Measurements from ENCODE around the gene BAZ2B.

The BAZ2B gene

GRCh38 chr2:159455330-159455918 lies 160.9 kb downstream of the BAZ2B start:
- H3K4me3 ChIP-seq (replicated peaks; ENCODE audit: low read depth, low read length) = no peak overlapping the region
- TF ChIP-seq, protein P1, sequence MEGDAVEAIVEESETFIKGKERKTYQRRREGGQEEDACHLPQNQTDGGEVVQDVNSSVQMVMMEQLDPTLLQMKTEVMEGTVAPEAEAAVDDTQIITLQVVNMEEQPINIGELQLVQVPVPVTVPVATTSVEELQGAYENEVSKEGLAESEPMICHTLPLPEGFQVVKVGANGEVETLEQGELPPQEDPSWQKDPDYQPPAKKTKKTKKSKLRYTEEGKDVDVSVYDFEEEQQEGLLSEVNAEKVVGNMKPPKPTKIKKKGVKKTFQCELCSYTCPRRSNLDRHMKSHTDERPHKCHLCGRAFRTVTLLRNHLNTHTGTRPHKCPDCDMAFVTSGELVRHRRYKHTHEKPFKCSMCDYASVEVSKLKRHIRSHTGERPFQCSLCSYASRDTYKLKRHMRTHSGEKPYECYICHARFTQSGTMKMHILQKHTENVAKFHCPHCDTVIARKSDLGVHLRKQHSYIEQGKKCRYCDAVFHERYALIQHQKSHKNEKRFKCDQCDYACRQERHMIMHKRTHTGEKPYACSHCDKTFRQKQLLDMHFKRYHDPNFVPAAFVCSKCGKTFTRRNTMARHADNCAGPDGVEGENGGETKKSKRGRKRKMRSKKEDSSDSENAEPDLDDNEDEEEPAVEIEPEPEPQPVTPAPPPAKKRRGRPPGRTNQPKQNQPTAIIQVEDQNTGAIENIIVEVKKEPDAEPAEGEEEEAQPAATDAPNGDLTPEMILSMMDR (IDR thresholded peaks at IDR 0.05; ENCODE audit: low read depth, low read length, missing control alignments) = no peak
- DNase-seq (ENCODE audit: extremely low read depth, low read depth) = no peak

DNA sequence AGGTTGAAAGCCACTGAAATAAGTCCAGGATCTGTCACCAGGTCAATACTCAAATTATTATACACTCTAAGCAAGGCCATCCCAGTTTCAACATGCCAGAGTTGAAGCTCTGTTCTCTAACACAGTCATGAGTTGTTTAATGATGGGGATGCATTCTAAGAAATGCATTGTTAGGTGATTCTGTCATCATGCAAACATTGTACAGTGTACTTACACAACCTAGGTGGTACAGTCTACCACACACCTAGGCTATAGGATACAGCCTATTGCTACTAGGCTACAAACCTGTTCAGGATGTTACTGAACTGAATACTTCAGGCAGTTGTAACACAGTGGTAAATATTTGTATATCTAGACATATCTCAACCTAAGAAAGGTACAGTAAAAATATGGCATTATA lies 162.2 kb downstream of the BAZ2B start:
- no peak for DNase-seq (ENCODE audit: extremely low read depth, low read depth)
- TF ChIP-seq, protein P1 (IDR thresholded peaks at IDR 0.05; ENCODE audit: low read depth, low read length, missing control alignments) = no peak
- H3K4me3 ChIP-seq (replicated peaks; ENCODE audit: low read depth, low read length) = no peak overlapping the region

DNA sequence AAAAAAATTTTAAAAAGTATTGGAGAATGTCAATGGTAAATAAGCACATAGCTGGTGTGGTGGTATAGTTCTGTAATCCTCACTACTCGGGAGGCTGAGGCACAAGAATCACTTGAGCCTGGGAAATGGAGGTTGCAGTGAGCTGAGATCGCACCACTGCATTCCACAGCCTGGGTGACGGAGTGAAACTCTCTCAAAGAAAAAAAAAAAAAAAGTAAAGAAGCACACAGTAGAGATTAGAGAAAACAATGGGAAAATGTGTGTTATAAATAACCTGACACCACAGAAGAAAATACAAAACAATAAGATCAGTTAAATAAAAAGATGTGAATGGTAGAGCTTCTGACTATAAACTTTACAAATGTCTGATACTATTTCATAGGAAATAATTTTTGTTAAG lies 166.2 kb downstream of the BAZ2B start:
- TF ChIP-seq, protein P1 (IDR thresholded peaks at IDR 0.05; ENCODE audit: low read depth, low read length, missing control alignments) = no peak

GRCh38 chr2:159449504-159450124 lies 166.7 kb downstream of the BAZ2B start:
- no peak overlapping the region for H3K4me3 ChIP-seq (replicated peaks; ENCODE audit: low read depth, low read length)
- DNase-seq (ENCODE audit: extremely low read depth, low read depth) = no peak
- TF ChIP-seq, protein P1 (IDR thresholded peaks at IDR 0.05; ENCODE audit: low read depth, low read length, missing control alignments) = no peak

More for the DNA sequence above, 166.2 kb downstream of the BAZ2B start:
- no peak for DNase-seq (ENCODE audit: extremely low read depth, low read depth)
- H3K4me3 ChIP-seq (replicated peaks; ENCODE audit: low read depth, low read length) = no peak overlapping the region

DNA sequence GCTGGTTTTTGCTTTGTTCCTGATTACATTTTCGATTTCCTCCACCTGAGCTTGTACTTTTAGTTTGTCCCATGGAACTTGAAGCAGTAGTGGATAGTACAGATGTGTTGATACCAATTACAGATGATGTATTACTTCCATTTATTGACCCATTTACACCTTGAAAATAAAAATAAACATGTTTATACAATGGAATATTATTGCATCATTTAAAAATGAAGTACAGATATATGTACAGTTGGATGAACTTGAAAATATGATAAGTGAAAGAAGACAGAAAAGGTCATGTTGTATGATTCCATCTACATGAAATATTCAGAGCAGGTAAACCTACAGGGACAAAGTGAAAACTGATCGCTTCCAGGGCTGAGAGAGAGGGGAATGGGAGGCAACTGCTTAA lies 169.5 kb downstream of the BAZ2B start:
- TF ChIP-seq, protein P1 (IDR thresholded peaks at IDR 0.05; ENCODE audit: low read depth, low read length, missing control alignments) = no peak
- DNase-seq (ENCODE audit: extremely low read depth, low read depth) = no peak
- H3K4me3 ChIP-seq (replicated peaks; ENCODE audit: low read depth, low read length) = no peak overlapping the region

GRCh38 chr2:159446201-159446600 lies 170.1 kb downstream of the BAZ2B start:
- DNase-seq (ENCODE audit: extremely low read depth, low read depth) = no peak
- TF ChIP-seq, protein P1 (IDR thresholded peaks at IDR 0.05; ENCODE audit: low read depth, low read length, missing control alignments) = no peak
- H3K4me3 ChIP-seq (replicated peaks; ENCODE audit: low read depth, low read length) = no peak overlapping the region
